ENCODE data around the gene ZNF219.

DNA sequence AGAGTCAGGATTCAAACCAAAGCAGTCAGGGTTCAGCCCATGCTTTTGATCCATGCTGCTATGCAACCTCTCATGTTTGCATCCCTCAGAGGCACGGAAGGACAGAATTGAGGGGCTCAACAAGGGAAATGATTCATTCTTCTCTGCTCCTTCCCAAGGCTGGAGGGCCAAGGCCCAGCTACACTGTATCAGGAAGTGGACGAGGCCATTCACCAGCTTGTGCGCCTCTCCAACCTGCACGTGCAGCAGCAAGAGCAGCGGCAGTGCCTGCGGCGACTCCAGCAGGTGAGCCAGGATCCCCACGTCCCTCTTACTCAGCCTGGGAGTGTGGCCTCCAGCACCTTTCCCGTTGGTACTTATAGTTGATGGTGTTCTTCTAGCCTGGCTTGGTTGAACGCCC is 19.7 kb downstream of the ZNF219 start:
- TF ChIP-seq CTCF (conservative IDR thresholded peaks at IDR 0.05; ENCODE audit: low read length), result no peak
- no peak for TF ChIP-seq EZH2phosphoT487 (IDR thresholded peaks at IDR 0.05; ENCODE audit: borderline replicate concordance)

Data from Loucy (cell line).